Adrenal gland (tissue), 12 donors: ENCODE measurements around the gene LIN52. TPM values are rescaled to one million over a fixed set of nuclear protein-coding genes. Genes with fewer than 3 reads are reported as not detected.
A peak's percentile ranks its signal among the peaks of the same experiment; 100 is the strongest.

Experiments used
- DNase-seq, 7 donors: peaks; one replicate each; pipeline ENCODE4 v3.0.0-alpha.2; 2019 to 2020
- H3K27ac ChIP-seq, 5 donors: fragments of 200-600 bp; sonication (generic) in 4 of 5; 1 replicate in 3 of 5; 2 replicates in 2 of 5; pipeline versions ENCODE4 v1.5.1 to v1.8.0; 2016 to 2020; ENCODE audit warnings: mild to moderate bottlenecking in 1 of 5
- H3K27me3 ChIP-seq: fragments of 200-600 bp; 2 replicates; pipeline ENCODE4 v1.8.0; 2021
- H3K36me3 ChIP-seq, 2 donors: fragments of 200-600 bp; replicated peaks in 1 of 2; 1 replicate in 1 of 2; 2 replicates in 1 of 2; pipeline versions ENCODE4 v1.5.1 to v1.8.0; 2018 to 2022
- H3K4me1 ChIP-seq, 2 donors: fragments of 200-600 bp; replicated peaks in 1 of 2; 1 replicate in 1 of 2; 2 replicates in 1 of 2; pipeline versions ENCODE4 v1.5.1 to v1.8.0; 2018 to 2021
- H3K4me3 ChIP-seq, 4 donors: fragments of 200-600 bp; sonication (generic) in 3 of 4; one replicate each; pipeline ENCODE4 v1.5.1; 2016 to 2018
- H3K9me3 ChIP-seq, 3 donors: fragments of 200-600 bp; sonication (generic) in 1 of 3; replicated peaks in 1 of 3; 1 replicate in 2 of 3; 2 replicates in 1 of 3; pipeline versions ENCODE4 v1.5.1 to v1.8.0; 2016 to 2021
- CTCF ChIP-seq, 6 experiments: fragments of 450-650 bp in 4 of 6; fragments of 200-600 bp in 2 of 6; sonication (generic) in 1 of 6; IDR thresholded peaks; 1 replicate in 5 of 6; 2 replicates in 1 of 6; pipeline versions ENCODE4 v1.5.1 to v1.8.0; 2016 to 2021; ENCODE audit warnings: antibody characterized with exemption in 6 of 6, mild to moderate bottlenecking in 2 of 6, moderate library complexity in 1 of 6
- POLR2A ChIP-seq, 2 donors: fragments of 450-650 bp; IDR thresholded peaks; one replicate each; pipeline ENCODE4 v1.6.1; 2017; ENCODE audit warnings: antibody characterized with exemption in 2 of 2, mild to moderate bottlenecking in 2 of 2, moderate library complexity in 1 of 2
- WGBS, 4 donors: extraction: QIAGEN DNeasy Blood & Tissue Kit in 2 of 4; methylation state at CpG; one replicate each; pipeline versions ENCODE4 v1.1.5 to v1.1.7; 2013 to 2017; 5-methylcytosine and 5-hydroxymethylcytosine counted together
- intact Hi-C, 2 donors: fragments of 100-400 bp; cut with DNase I; formaldehyde crosslinking; loops; one replicate each; pipeline versions ENCODE4 v1.14.1 to v1.15.0; 2022 to 2023
- polyA plus RNA-seq, 3 donors: library from polyadenylated mRNA; stranded (reverse); fragments of 200-250 nt in 2 of 3; fragments of 350-450 nt in 1 of 3; fragmentation: Illumina TruSeq in 1 of 3; extraction: RNeasy Lipid Tissue Mini Kit (QIAGEN cat#74804) in 1 of 3; gene quantifications; one replicate each; pipeline ENCODE4 v1.2.3, GENCODE V29; 2013 to 2014
- total RNA-seq, 9 donors: library from RNA; depleted of rRNA in 4 of 9; stranded (reverse); fragments of >200 nt in 4 of 9; fragments of 120-200 nt in 1 of 9; fragmentation: NEBNext Ultra II Directional in 1 of 9; extraction: Animal tissue kit (Norgen Biotek cat#: 25700) in 1 of 9; gene quantifications; one replicate each; pipeline versions ENCODE4 v1.1.0 to v1.2.4, GENCODE V29; 2013 to 2023
- donor health status: healthy with polysubstance abuse.
- donor health status: Bipolar disorder and iron deficiency.
- donor health status: DM: yes; HTN: yes; CAD: no.
- donor health status: DM: no; HTN: no; CAD: no.
- donor health status: DM: no; HTN: no; CAD: no.
- donor health status: DM: yes; HTN: yes; CAD: no.

The LIN52 gene
- total and polyA plus RNA-seq, 12 donors = 4.6 to 14.3 (median 8.0) TPM

GRCh38 chr14:74077401-74077800 lies 7.4 kb upstream of the LIN52 start:
- no peak overlapping the region for H3K4me3 ChIP-seq
- no peak for DNase-seq
- H3K9me3 ChIP-seq = no peaks in the 10 kb centered on the region
- WGBS, 4 donors = 84 to 92% (median 90%) methylated on average over 1 of the region's 1 CpG
- no peaks in the 10 kb centered on the region for H3K4me1 ChIP-seq
- H3K27ac ChIP-seq = no peak overlapping the region
- no peaks in the 10 kb centered on the region for H3K27me3 ChIP-seq
- H3K36me3 ChIP-seq = peaks cover 0 to 4% of the 10 kb centered on the region in 2 donors
- TF ChIP-seq CTCF (IDR thresholded peaks at IDR 0.05) = no peak
- no peak for TF ChIP-seq POLR2A (IDR thresholded peaks at IDR 0.05)
- intact Hi-C loops = no loop called here

GRCh38 chr14:74080820-74081460 lies 3.8 kb upstream of the LIN52 start:
- Histone ChIP-seq H3K36me3 (no peaks in the 10 kb centered on the region), H3K27ac (no peak overlapping the region), H3K27me3 (no peaks in the 10 kb centered on the region), H3K9me3 (no peaks in the 10 kb centered on the region), H3K4me3 (no peak overlapping the region), H3K4me1 (peaks cover 10 to 17% of the 10 kb centered on the region in 2 donors)
- TF ChIP-seq CTCF (IDR thresholded peaks at IDR 0.05) (no peak), POLR2A (IDR thresholded peaks at IDR 0.05) (no peak)
- intact Hi-C loops = no loop called here
- no peak for DNase-seq
- 68 to 80% (median 77%) methylated on average over 4 of the region's 4 CpGs for WGBS, 4 donors

GRCh38 chr14:74081491-74081890 lies 3.3 kb upstream of the LIN52 start:
- intact Hi-C loops = no loop called here
- peaks cover 10 to 20% of the 10 kb centered on the region in 2 donors for H3K4me1 ChIP-seq
- no peaks in the 10 kb centered on the region for H3K27me3 ChIP-seq
- H3K4me3 ChIP-seq = no peak overlapping the region
- no peaks in the 10 kb centered on the region for H3K9me3 ChIP-seq
- no peak for DNase-seq
- H3K27ac ChIP-seq = no peak overlapping the region
- H3K36me3 ChIP-seq = no peaks in the 10 kb centered on the region
- 88 to 98% (median 93%) methylated on average over 3 of the region's 3 CpGs for WGBS, 4 donors
- TF ChIP-seq CTCF (IDR thresholded peaks at IDR 0.05) (no peak), POLR2A (IDR thresholded peaks at IDR 0.05) (no peak)

- Histone ChIP-seq H3K27me3 (no peaks in the 10 kb centered on the region), H3K27ac (no peak overlapping the region), H3K4me3 (peak overlapping the region in 1 of 4 donors; percentile 75), H3K36me3 (no peaks in the 10 kb centered on the region), H3K4me1 (peaks cover 10 to 23% of the 10 kb centered on the region in 2 donors), H3K9me3 (no peaks in the 10 kb centered on the region)
- 91 to 94% (median 92%) methylated on average over 3 of the region's 3 CpGs for WGBS, 4 donors
- TF ChIP-seq POLR2A (IDR thresholded peaks at IDR 0.05) = no peak
- TF ChIP-seq CTCF (IDR thresholded peaks at IDR 0.05) = no peak
- intact Hi-C loops = no loop called here
- no peak for DNase-seq
These were observed 1.6 kb upstream of the LIN52 start for GRCh38 chr14:74083161-74083560.
